GM19452 (cell line): ENCODE measurements around the gene DIS3L2.

Experiments
- ATAC-seq: cut with Tn5 transposase; IDR thresholded peaks from one replicate; pipeline ENCODE4 v1.9.1; 2021; ENCODE audit not compliant: unreplicated experiment

Gene DIS3L2

GRCh38 chr2:232340171-232340935, 378.8 kb downstream of the DIS3L2 start:
- no peak for ATAC-seq

GRCh38 chr2:232341061-232341738, 379.7 kb downstream of the DIS3L2 start:
- no peak for ATAC-seq

GRCh38 chr2:232341739-232342126, 380.2 kb downstream of the DIS3L2 start:
- ATAC-seq = no peak

- no peak for ATAC-seq
These were observed 381.4 kb downstream of the DIS3L2 start for GRCh38 chr2:232342635-232343565.

- no peak for ATAC-seq
These were observed 382.3 kb downstream of the DIS3L2 start for GRCh38 chr2:232343821-232344220.

DNA sequence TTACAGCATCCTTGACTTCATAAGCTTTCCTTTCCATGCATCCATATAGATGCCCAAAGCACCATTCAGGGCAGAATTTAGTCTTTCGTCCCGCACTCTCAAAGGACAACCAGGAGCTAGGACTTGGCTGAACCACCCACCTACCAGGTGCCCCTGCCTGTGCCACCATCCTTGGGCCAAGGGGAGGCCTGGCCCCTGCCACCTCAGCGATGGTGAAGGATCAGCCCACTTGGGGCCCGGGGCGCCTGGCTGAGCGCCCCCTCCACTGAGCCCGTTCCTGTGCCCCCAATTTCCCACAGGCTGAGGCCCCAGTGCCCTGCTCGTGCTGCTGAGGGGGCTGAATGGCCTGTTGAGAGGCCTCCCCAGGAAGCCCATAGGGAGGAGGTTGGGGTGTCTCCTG, 383.7 kb downstream of the DIS3L2 start:
- no peak for ATAC-seq

DNA sequence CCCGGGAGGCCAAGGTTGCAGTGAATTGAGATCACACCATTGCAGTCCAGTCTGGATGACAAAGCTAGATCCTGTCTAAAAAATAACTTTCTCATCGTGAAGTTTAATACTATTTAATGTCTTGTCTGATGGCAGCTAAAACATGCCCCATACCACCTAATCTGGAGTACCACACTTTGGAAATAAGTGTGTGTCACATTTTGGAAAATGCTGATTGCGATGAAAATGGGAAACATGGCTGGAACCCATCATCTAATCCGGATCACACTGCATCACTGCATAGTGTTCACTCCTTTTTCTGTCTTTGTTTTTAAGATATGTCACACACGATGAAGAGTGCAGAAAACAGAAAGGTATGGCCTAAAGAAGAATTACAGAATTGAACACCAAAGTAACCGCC, 385.9 kb downstream of the DIS3L2 start:
- ATAC-seq = no peak

GRCh38 chr2:232348936-232349335, 387.4 kb downstream of the DIS3L2 start:
- no peak for ATAC-seq

GRCh38 chr2:232349546-232349945, 388.0 kb downstream of the DIS3L2 start:
- ATAC-seq = no peak

GRCh38 chr2:232349946-232350635, 388.6 kb downstream of the DIS3L2 start:
- no peak for ATAC-seq

GRCh38 chr2:232350804-232351685, 389.5 kb downstream of the DIS3L2 start:
- no peak for ATAC-seq

GRCh38 chr2:232351686-232352510, 390.4 kb downstream of the DIS3L2 start:
- ATAC-seq = no peak

DNA sequence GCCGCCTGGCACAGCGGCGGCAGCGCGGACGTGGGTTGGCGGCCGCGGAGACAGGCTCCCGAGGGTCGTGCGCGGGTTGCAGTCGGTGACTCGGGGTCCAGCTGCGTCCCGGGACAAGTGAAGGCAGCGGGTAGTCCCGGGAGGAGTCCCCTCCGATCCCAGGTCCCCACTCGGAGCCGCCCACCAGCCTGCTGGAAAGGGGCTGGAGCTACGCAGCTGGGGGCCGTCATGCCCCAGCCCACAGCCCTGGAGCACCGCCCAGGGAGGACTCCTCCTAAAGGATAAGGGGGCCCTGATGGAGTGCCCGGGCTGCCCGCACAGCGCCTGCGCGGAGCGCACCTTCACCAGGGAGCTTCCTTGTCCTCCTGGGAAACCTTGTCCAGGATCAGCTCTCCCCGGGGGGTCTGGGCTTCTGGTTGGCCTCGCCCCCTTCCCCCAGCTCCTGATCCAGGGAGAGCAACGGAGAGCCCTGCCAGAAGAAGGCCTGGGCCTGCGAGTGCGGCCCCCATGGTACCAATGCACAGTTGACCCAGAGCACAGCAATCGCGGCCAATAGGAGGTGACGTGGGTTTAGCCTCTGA, 391.1 kb downstream of the DIS3L2 start:
- no peak for ATAC-seq

GRCh38 chr2:232353096-232353495, 391.6 kb downstream of the DIS3L2 start:
- no peak for ATAC-seq

GRCh38 chr2:232353660-232354059, 392.1 kb downstream of the DIS3L2 start:
- no peak for ATAC-seq

DNA sequence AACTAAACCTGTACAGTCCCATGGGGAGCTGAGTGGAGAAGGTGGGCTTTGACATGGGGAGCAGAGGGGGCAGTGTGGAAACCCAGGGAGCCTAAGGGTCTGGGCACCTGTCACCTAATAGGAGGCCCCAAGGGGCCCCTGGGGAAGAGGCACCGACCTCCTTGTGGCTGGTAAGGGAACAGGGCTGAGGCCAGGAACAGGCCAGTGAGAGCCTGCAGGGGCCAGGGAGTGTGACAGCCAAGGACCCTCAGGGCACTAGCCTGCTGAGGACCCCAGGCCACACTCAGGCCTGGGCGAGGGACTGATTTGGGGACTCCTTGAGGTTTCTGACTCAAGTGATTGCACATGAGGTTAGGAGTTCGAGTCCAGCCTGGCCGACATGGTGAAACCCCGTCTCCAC, 392.6 kb downstream of the DIS3L2 start:
- ATAC-seq = no peak

DNA sequence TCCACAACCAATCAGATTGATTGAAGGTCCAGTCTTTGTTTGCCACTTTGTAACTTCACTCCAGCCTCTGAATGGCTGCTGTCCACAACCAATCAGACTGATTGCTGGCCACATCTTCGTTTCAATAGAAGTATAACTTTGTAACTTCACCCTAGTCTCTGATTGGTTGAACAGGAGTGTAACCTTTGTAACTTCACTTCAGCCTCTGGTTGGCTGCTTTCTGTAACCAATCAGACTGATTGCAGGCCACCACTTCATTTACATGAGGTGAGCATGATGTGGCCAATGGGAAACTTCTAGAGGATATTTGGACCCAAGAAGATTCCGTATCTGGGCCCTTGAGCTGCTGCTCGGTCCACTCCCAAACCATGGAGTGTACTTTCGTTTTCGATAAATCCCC, 400.1 kb downstream of the DIS3L2 start:
- ATAC-seq = no peak

DNA sequence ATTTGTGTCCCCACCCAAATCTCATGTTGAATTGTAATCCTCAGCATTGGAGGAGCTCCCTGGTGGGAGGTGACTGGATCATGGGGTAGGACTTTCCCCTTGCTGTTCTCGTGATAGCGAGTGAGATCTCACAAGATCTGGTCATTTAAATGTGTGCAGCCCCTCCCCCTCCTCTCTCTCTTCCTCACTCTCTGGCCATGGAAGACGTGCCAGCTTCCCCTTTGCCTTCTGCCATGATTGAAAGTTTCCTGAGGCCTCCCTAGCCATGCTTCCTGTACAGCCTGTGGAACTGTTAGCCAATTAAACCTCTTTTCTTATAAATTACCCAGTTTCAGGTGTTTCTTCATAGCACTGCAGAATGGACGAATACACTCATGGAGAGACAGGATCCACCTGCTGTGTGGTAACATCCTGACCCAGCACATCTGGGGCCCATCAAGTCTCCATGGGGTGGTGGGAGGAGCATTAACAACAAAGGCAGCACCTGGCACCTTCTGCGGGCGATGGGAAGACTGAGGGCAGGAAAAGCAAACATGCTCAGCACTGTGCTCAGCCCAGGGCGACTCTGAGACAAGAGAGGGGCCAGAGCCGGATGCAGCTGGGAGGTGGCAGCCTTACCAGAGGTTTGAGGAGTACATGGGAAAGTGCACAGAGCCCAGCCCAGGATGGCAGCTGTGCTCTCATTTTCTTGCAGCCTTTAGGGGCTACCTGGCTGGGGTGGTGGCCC, 400.8 kb downstream of the DIS3L2 start:
- ATAC-seq = no peak
